Heart left ventricle (tissue), 16 donors: Measurements from ENCODE around the gene ANKRD17. TPM values are rescaled to one million over a fixed set of nuclear protein-coding genes. Genes with fewer than 3 reads are reported as not detected.

ENCODE experiments used
- ATAC-seq, 4 donors: fragments of 200-7000 bp; cut with Tn5 transposase; one replicate each; pipeline ENCODE4 v1.9.1; 2020 to 2022; ENCODE audit warnings: moderate library complexity in 4 of 4, mild to moderate bottlenecking in 3 of 4, moderate number of reproducible peaks in 1 of 4
- DNase-seq, 5 donors: peaks; one replicate each; pipeline ENCODE4 v3.0.0-alpha.2; 2020
- H3K27ac ChIP-seq, 12 donors: fragments of 200-600 bp; sonication (generic) in 4 of 12; one replicate each; pipeline versions ENCODE4 v1.5.0 to v1.8.0; 2016 to 2022; ENCODE audit warnings: mild to moderate bottlenecking in 2 of 12
- H3K27me3 ChIP-seq, 9 donors: fragments of 200-600 bp; sonication (generic) in 2 of 9; one replicate each; pipeline versions ENCODE4 v1.5.1 to v1.8.0; 2016 to 2022; ENCODE audit warnings: mild to moderate bottlenecking in 3 of 9
- H3K36me3 ChIP-seq, 9 donors: fragments of 200-600 bp; sonication (generic) in 2 of 9; one replicate each; pipeline versions ENCODE4 v1.5.0 to v1.8.0; 2018 to 2022; ENCODE audit warnings: mild to moderate bottlenecking in 2 of 9
- H3K4me1 ChIP-seq, 12 donors: fragments of 200-600 bp; sonication (generic) in 4 of 12; one replicate each; pipeline versions ENCODE4 v1.5.0 to v1.8.0; 2016 to 2022; ENCODE audit warnings: mild to moderate bottlenecking in 3 of 12
- H3K4me3 ChIP-seq, 12 donors: fragments of 200-600 bp; sonication (generic) in 4 of 12; one replicate each; pipeline versions ENCODE4 v1.5.0 to v1.8.0; 2017 to 2022; ENCODE audit warnings: mild to moderate bottlenecking in 9 of 12, moderate library complexity in 4 of 12
- H3K9me3 ChIP-seq, 12 donors: fragments of 200-600 bp; sonication (generic) in 4 of 12; one replicate each; pipeline versions ENCODE4 v1.5.0 to v1.8.0; 2016 to 2022; ENCODE audit warnings: mild to moderate bottlenecking in 1 of 12
- CTCF ChIP-seq, 12 donors: fragments of 200-600 bp; sonication (generic) in 4 of 12; IDR thresholded peaks; one replicate each; pipeline versions ENCODE4 v1.5.0 to v1.8.0; 2018 to 2022; ENCODE audit warnings: antibody characterized with exemption in 12 of 12, mild to moderate bottlenecking in 5 of 12
- POLR2A ChIP-seq, 2 donors: fragments of 450-650 bp; IDR thresholded peaks; one replicate each; pipeline ENCODE4 v1.6.1; 2017; ENCODE audit warnings: antibody characterized with exemption in 2 of 2, mild to moderate bottlenecking in 2 of 2, moderate library complexity in 2 of 2
- WGBS, 4 donors: extraction: QIAGEN DNeasy Blood & Tissue Kit in 2 of 4; methylation state at CpG; one replicate each; pipeline versions ENCODE4 v1.1.5 to v1.1.7; 2013 to 2018; 5-methylcytosine and 5-hydroxymethylcytosine counted together
- intact Hi-C, 10 donors: fragments of 100-400 bp; cut with DNase I; formaldehyde crosslinking; loops; one replicate each; pipeline versions ENCODE4 v1.11.1 to v1.14.2; 2022
- long read RNA-seq, 3 donors: library from polyadenylated mRNA; unstranded; transcript quantifications; one replicate each; pipeline ENCODE4 v2.0.0, GENCODE V29; 2020 to 2021
- polyA plus RNA-seq, 2 donors: library from polyadenylated mRNA; stranded (reverse); fragments of 200-250 nt; gene quantifications; one replicate each; pipeline ENCODE4 v1.2.3, GENCODE V29; 2013
- total RNA-seq, 9 donors: library from RNA; depleted of rRNA in 2 of 9; stranded (reverse); fragments of >200 nt in 2 of 9; fragmentation: NEBNext Ultra II Directional in 3 of 9; extraction: Animal tissue kit (Norgen Biotek cat#: 25700) in 3 of 9; gene quantifications; one replicate each; pipeline versions ENCODE4 v1.1.0 to v1.2.4, GENCODE V29; 2016 to 2023
- donor health status: ischemic (EF 13 %, LVEDD 7.1; RV severe dilation, severe dysfunction).
- donor health status: healthy with polysubstance abuse.
- donor health status: DM: no; HTN: yes; CAD: no.
- donor health status: DM: no; HTN: no; CAD: no.
- donor health status: ischemic (EF 25% LVEDD 6.9; RV normal size, moderate dysfunction).
- donor health status: ischemic (EF 25% LVEDD 5.7; RV mildly dilated, moderate dysfunction).
- donor health status: healthy.
- donor health status: DM: yes; HTN: yes; CAD: no.
- donor health status: ischemic (EF 35%, LVEDD 5.7; RV mildly dilated, moderate dysfunction).
- donor health status: nonischemic (EF 11% LVEDD 7.7; RV severe dilation, severe dysfunction).
- donor health status: DM: yes; HTN: yes; CAD: no.
- donor health status: PGD.
- donor health status: ischemic (EF 29% LVEDD 5.4; RV normal size, mild dysfunction).
- donor health status: nonischemic (EF 23%, LVEDD 6.1; RV moderate dilation, normal function).

Gene ANKRD17
- total RNA-seq (10 to 100 TPM; 48.5 to 67.1 (median 58.9) TPM), polyA plus RNA-seq (10 to 100 TPM; 13.0 to 19.8 TPM)
- long read RNA-seq, donor 1, partial matches to known transcripts: 46 of 55 reads
- long read RNA-seq, donor 1, other reads (novel, unspliced or antisense): 9 of 55 reads
- long read RNA-seq, donor 2, partial matches to known transcripts: 120 of 162 reads
- long read RNA-seq, donor 2, other reads (novel, unspliced or antisense): 42 of 162 reads
- long read RNA-seq, donor 3, partial matches to known transcripts: 55 of 79 reads
- long read RNA-seq, donor 3, other reads (novel, unspliced or antisense): 24 of 79 reads

GRCh38 chr4:73258686-73259570, at the start of gene ANKRD17:
Gene ANKRD17 (minus strand): TSS chr4:73258798. CDS start chr4:73258668, 130 bp downstream.
- Histone ChIP-seq H3K4me3 (peak within 1 kb of the TSS; percentile 68 to 94 (median 84)), H3K36me3 (peaks cover 0 to 8% (median 0%) of the 10 kb centered on the region in 9 donors), H3K27me3 (no peaks in the 10 kb centered on the region), H3K9me3 (no peaks in the 10 kb centered on the region), H3K27ac (peak within 1 kb of the TSS; percentile 86 to 99 (median 98)), H3K4me1 (peaks cover 3 to 58% (median 47%) of the 10 kb centered on the region in 12 donors)
- intact Hi-C loops: loop anchor here in 9 of 10 donors (1.0 to 10.0 kb wide), 11 partner anchors 36 to 192 kb away; partner anchors contain the start of gene COX18 (in 7 of the 9)
- DNase-seq (peak; percentile 92 to 95 (median 94)), ATAC-seq (peak; percentile 91 to 94 (median 92))
- 0 to 1% (median 1%) methylated on average over 25 to 80 of the region's 80 CpGs for WGBS, 4 donors
- TF ChIP-seq POLR2A (IDR thresholded peaks at IDR 0.05) (peak in 1 of 2 donors; percentile 52), CTCF (IDR thresholded peaks at IDR 0.05) (peak in 3 of 12 donors; percentile 15 to 23 (median 17))

- H3K4me3 ChIP-seq: no peak overlapping the region
- no peak overlapping the region for H3K27ac ChIP-seq
- ATAC-seq (no peak), DNase-seq (no peak)
- no peaks in the 10 kb centered on the region for H3K27me3 ChIP-seq
- intact Hi-C loops: no loop called here
- H3K36me3 ChIP-seq: no peaks in the 10 kb centered on the region
- WGBS, 4 donors: 50 to 59% (median 53%) methylated on average over 3 of the region's 3 CpGs
- TF ChIP-seq POLR2A (IDR thresholded peaks at IDR 0.05) (no peak), CTCF (IDR thresholded peaks at IDR 0.05) (peak in 2 of 12 donors; percentile 16 to 21)
- H3K4me1 ChIP-seq: no peaks in the 10 kb centered on the region
- peaks cover 0 to 8% (median 0%) of the 10 kb centered on the region in 12 donors for H3K9me3 ChIP-seq
Measured at GRCh38 chr4:73308286-73308685, 49.7 kb upstream of the ANKRD17 start.

GRCh38 chr4:73303711-73304110, 45.1 kb upstream of the ANKRD17 start:
- DNase-seq (no peak), ATAC-seq (no peak)
- no peaks in the 10 kb centered on the region for H3K4me1 ChIP-seq
- H3K27ac ChIP-seq: no peak overlapping the region
- WGBS, 4 donors: 94 to 96% (median 95%) methylated on average over 4 of the region's 4 CpGs
- no peak overlapping the region for H3K4me3 ChIP-seq
- peaks cover 0 to 14% (median 0%) of the 10 kb centered on the region in 12 donors for H3K9me3 ChIP-seq
- no peaks in the 10 kb centered on the region for H3K36me3 ChIP-seq
- H3K27me3 ChIP-seq: no peaks in the 10 kb centered on the region
- intact Hi-C loops: no loop called here
- TF ChIP-seq CTCF (IDR thresholded peaks at IDR 0.05): no peak
- no peak for TF ChIP-seq POLR2A (IDR thresholded peaks at IDR 0.05)
